KMS-11 (cell line): ENCODE results near the gene MDFIC.

Experiments
- H2AFZ ChIP-seq: fragments of 200-600 bp; sonication (generic); 2 replicates; pipeline ENCODE4 v1.6.1; 2016; ENCODE audit warnings: antibody characterized with exemption, mixed run types, low read depth
- H3K27ac ChIP-seq: fragments of 200-600 bp; sonication (generic); 2 replicates; pipeline ENCODE4 v1.6.1; 2016; ENCODE audit warnings: mild to moderate bottlenecking, mixed run types
- H3K27me3 ChIP-seq: fragments of 200-600 bp; sonication (generic); 2 replicates; pipeline ENCODE4 v1.6.1; 2017; ENCODE audit warnings: mild to moderate bottlenecking, low read depth, mixed run types, moderate library complexity; ENCODE audit not compliant: insufficient read depth
- H3K36me3 ChIP-seq: fragments of 200-600 bp; sonication (generic); 2 replicates; pipeline ENCODE4 v1.6.1; 2017; ENCODE audit warnings: mild to moderate bottlenecking, mixed run types; ENCODE audit not compliant: insufficient read depth
- H3K4me1 ChIP-seq: fragments of 200-600 bp; sonication (generic); 2 replicates; pipeline ENCODE4 v1.6.1; 2016; ENCODE audit warnings: mild to moderate bottlenecking, low read depth, mixed run types; ENCODE audit not compliant: poor library complexity, severe bottlenecking
- H3K4me2 ChIP-seq: fragments of 200-600 bp; sonication (generic); 2 replicates; pipeline ENCODE4 v1.7.0; 2016; ENCODE audit warnings: mild to moderate bottlenecking, mixed run types
- H3K4me3 ChIP-seq: fragments of 200-600 bp; sonication (generic); IDR thresholded peaks from 2 replicates; pipeline ENCODE4 v1.6.1; 2017; ENCODE audit warnings: low read depth, low read length, mixed read lengths; ENCODE audit not compliant: insufficient read depth
- H3K79me2 ChIP-seq: fragments of 200-600 bp; sonication (generic); 2 replicates; pipeline ENCODE4 v1.6.1; 2016; ENCODE audit warnings: low read depth, mixed run types; ENCODE audit not compliant: insufficient read depth
- H3K9ac ChIP-seq: fragments of 200-600 bp; sonication (generic); 2 replicates; pipeline ENCODE4 v1.6.1; 2016; ENCODE audit warnings: mild to moderate bottlenecking, mixed run types
- H4K20me1 ChIP-seq: fragments of 200-600 bp; sonication (generic); 2 replicates; pipeline ENCODE4 v1.6.1; 2016; ENCODE audit warnings: mild to moderate bottlenecking, mixed run types; ENCODE audit not compliant: insufficient read depth
- CTCF ChIP-seq: fragments of 200-600 bp; sonication (generic); conservative IDR thresholded peaks from 2 replicates; pipeline ENCODE4 v1.6.1; 2017; ENCODE audit warnings: low read depth, mild to moderate bottlenecking, antibody characterized with exemption, low read length, moderate library complexity, mixed read lengths

The MDFIC gene

GRCh38 chr7:114966156-114966555, 44.3 kb downstream of the MDFIC start:
- H3K27ac ChIP-seq = no peak overlapping the region
- no peak for TF ChIP-seq CTCF
- peaks cover 4% of the 10 kb centered on the region; the same call in 1 of the 2 replicates for H3K79me2 ChIP-seq
- H3K4me1 ChIP-seq = no peaks in the 10 kb centered on the region
- H2AFZ ChIP-seq = no peak overlapping the region
- no peak overlapping the region for H3K4me3 ChIP-seq
- H3K36me3 ChIP-seq = no peaks in the 10 kb centered on the region
- H4K20me1 ChIP-seq = no peaks in the 10 kb centered on the region
- H3K9ac ChIP-seq = no peak overlapping the region
- no peaks in the 10 kb centered on the region for H3K27me3 ChIP-seq
- H3K4me2 ChIP-seq = no peak overlapping the region

GRCh38 chr7:114969096-114969495, 47.2 kb downstream of the MDFIC start:
- H3K4me1 ChIP-seq = peaks cover 9% of the 10 kb centered on the region
- no peaks in the 10 kb centered on the region for H3K36me3 ChIP-seq
- no peak overlapping the region for H2AFZ ChIP-seq
- no peaks in the 10 kb centered on the region for H4K20me1 ChIP-seq
- no peak overlapping the region for H3K27ac ChIP-seq
- no peak overlapping the region for H3K4me2 ChIP-seq
- no peaks in the 10 kb centered on the region for H3K27me3 ChIP-seq
- H3K4me3 ChIP-seq = no peak overlapping the region
- H3K9ac ChIP-seq = no peak overlapping the region
- TF ChIP-seq CTCF = no peak
- peaks cover 4% of the 10 kb centered on the region; the same call in 1 of the 2 replicates for H3K79me2 ChIP-seq

GRCh38 chr7:114970308-114970707, 48.4 kb downstream of the MDFIC start:
- Histone ChIP-seq H3K4me1 (peaks cover 9% of the 10 kb centered on the region), H3K79me2 (peaks cover 4% of the 10 kb centered on the region; the same call in 1 of the 2 replicates), H3K9ac (no peak overlapping the region), H3K4me2 (no peak overlapping the region), H4K20me1 (no peaks in the 10 kb centered on the region), H3K27ac (no peak overlapping the region), H3K27me3 (no peaks in the 10 kb centered on the region), H3K4me3 (no peak overlapping the region), H3K36me3 (no peaks in the 10 kb centered on the region), H2AFZ (no peak overlapping the region)
- TF ChIP-seq CTCF = no peak

GRCh38 chr7:114970732-114971131, 48.8 kb downstream of the MDFIC start:
- Histone ChIP-seq H3K4me1 (peaks cover 9% of the 10 kb centered on the region), H3K79me2 (peaks cover 4% of the 10 kb centered on the region; the same call in 1 of the 2 replicates), H2AFZ (no peak overlapping the region), H3K9ac (no peak overlapping the region), H3K27ac (no peak overlapping the region), H3K4me3 (no peak overlapping the region), H4K20me1 (no peaks in the 10 kb centered on the region), H3K4me2 (no peak overlapping the region), H3K36me3 (no peaks in the 10 kb centered on the region), H3K27me3 (no peaks in the 10 kb centered on the region)
- no peak for TF ChIP-seq CTCF
